ENCODE measurements around the gene LMAN2.

DNA sequence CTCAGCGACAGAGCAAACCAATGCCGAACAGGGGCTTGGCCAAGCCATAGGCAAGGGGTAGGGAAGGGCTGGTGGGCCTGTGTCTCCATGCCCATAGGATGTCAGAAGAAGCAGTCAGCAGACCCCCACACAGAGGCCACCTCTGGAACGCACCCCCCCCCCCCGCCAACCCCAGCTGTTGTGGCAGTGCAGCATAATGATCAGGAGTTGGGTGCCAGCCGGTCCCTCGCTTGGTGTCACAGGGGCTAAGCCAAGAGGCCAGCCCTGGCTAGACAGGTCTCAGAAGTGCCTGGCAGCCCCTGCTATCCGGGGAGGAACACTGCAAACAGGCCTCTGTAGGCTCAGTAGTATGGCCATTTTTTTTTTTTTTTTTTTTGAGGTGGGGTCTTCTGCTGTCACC, 36.1 kb downstream of the LMAN2 start:
- TF ChIP-seq, protein P1, sequence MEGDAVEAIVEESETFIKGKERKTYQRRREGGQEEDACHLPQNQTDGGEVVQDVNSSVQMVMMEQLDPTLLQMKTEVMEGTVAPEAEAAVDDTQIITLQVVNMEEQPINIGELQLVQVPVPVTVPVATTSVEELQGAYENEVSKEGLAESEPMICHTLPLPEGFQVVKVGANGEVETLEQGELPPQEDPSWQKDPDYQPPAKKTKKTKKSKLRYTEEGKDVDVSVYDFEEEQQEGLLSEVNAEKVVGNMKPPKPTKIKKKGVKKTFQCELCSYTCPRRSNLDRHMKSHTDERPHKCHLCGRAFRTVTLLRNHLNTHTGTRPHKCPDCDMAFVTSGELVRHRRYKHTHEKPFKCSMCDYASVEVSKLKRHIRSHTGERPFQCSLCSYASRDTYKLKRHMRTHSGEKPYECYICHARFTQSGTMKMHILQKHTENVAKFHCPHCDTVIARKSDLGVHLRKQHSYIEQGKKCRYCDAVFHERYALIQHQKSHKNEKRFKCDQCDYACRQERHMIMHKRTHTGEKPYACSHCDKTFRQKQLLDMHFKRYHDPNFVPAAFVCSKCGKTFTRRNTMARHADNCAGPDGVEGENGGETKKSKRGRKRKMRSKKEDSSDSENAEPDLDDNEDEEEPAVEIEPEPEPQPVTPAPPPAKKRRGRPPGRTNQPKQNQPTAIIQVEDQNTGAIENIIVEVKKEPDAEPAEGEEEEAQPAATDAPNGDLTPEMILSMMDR (IDR thresholded peaks at IDR 0.05; ENCODE audit: insufficient read depth, low read length, poor library complexity, severe bottlenecking) = no peak
- TF ChIP-seq EZH2phosphoT487 (conservative IDR thresholded peaks at IDR 0.05; ENCODE audit: low read length) = no peak

Data from SU-DHL-6 (cell line).